Measurements from ENCODE around the gene RTN3. TPM values are rescaled to one million over a fixed set of nuclear protein-coding genes. Genes with fewer than 3 reads are reported as not detected.
A peak's percentile ranks its signal among the peaks of the same experiment; 100 is the strongest.

RTN3 gene
- total and polyA plus RNA-seq, 9 of the 15 experiments (the other 6 are each of a cell fraction or from before 2014, with no cell fraction given) = 41.6 to 169 (median 93.5) TPM

- TF ChIP-seq UBTF (IDR thresholded peaks at IDR 0.05; ENCODE audit: borderline replicate concordance in 1 of 2, low read depth in 2 of 2, low read length in 2 of 2) (peak; percentile 69 to 77; a peak in 2 of 4 replicates), PPARD (CRISPR knock-in tag; IDR thresholded peaks at IDR 0.05) (no peak), ZNF3 (CRISPR knock-in tag; IDR thresholded peaks at IDR 0.05) (no peak), BHLHE40 (IDR thresholded peaks at IDR 0.05; ENCODE audit: low read length) (0 out of 2 replicates have a peak, but pooled peaks have one; percentile 66), NCOA2 (IDR thresholded peaks at IDR 0.05; ENCODE audit: partially characterized antibody in 2 of 2) (no peak), VEZF1 (CRISPR knock-in tag; IDR thresholded peaks at IDR 0.05) (peak; percentile 81), ELF1 (tag; IDR thresholded peaks at IDR 0.05) (no peak), CBFB (CRISPR knock-in tag; IDR thresholded peaks at IDR 0.05) (no peak), NFATC3 (IDR thresholded peaks at IDR 0.05) (no peak), CBX3 (IDR thresholded peaks at IDR 0.05; ENCODE audit: borderline replicate concordance in 1 of 2, low read length in 2 of 2) (no peak), ZNF217 (CRISPR knock-in tag; IDR thresholded peaks at IDR 0.05) (no peak), RBBP5 (IDR thresholded peaks at IDR 0.05; ENCODE audit: borderline replicate concordance, insufficient read depth, low read length, poor library complexity, severe bottlenecking) (peak; percentile 79), HCFC1 (IDR thresholded peaks at IDR 0.05; ENCODE audit: low read depth, low read length) (0 out of 2 replicates have a peak, but pooled peaks have one; percentile 8), ZNF551 (CRISPR knock-in tag; IDR thresholded peaks at IDR 0.05) (no peak)
- TF ChIP-seq, protein P1, sequence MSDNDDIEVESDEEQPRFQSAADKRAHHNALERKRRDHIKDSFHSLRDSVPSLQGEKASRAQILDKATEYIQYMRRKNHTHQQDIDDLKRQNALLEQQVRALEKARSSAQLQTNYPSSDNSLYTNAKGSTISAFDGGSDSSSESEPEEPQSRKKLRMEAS (CRISPR knock-in tag; IDR thresholded peaks at IDR 0.05) = peak; percentile 56; the same call in 1 of the 2 replicates
- TF ChIP-seq, protein P2, sequence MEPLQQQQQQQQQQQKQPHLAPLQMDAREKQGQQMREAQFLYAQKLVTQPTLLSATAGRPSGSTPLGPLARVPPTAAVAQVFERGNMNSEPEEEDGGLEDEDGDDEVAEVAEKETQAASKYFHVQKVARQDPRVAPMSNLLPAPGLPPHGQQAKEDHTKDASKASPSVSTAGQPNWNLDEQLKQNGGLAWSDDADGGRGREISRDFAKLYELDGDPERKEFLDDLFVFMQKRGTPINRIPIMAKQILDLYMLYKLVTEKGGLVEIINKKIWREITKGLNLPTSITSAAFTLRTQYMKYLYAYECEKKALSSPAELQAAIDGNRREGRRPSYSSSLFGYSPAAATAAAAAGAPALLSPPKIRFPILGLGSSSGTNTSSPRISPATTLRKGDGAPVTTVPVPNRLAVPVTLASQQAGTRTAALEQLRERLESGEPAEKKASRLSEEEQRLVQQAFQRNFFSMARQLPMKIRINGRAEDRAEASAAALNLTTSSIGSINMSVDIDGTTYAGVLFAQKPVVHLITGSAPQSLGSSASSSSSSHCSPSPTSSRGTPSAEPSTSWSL (CRISPR knock-in tag; IDR thresholded peaks at IDR 0.05; ENCODE audit: borderline replicate concordance) = no peak
- TF ChIP-seq, protein P3, sequence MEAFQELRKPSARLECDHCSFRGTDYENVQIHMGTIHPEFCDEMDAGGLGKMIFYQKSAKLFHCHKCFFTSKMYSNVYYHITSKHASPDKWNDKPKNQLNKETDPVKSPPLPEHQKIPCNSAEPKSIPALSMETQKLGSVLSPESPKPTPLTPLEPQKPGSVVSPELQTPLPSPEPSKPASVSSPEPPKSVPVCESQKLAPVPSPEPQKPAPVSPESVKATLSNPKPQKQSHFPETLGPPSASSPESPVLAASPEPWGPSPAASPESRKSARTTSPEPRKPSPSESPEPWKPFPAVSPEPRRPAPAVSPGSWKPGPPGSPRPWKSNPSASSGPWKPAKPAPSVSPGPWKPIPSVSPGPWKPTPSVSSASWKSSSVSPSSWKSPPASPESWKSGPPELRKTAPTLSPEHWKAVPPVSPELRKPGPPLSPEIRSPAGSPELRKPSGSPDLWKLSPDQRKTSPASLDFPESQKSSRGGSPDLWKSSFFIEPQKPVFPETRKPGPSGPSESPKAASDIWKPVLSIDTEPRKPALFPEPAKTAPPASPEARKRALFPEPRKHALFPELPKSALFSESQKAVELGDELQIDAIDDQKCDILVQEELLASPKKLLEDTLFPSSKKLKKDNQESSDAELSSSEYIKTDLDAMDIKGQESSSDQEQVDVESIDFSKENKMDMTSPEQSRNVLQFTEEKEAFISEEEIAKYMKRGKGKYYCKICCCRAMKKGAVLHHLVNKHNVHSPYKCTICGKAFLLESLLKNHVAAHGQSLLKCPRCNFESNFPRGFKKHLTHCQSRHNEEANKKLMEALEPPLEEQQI (IDR thresholded peaks at IDR 0.05) = no peak
Observed at GRCh38 chr11:63681321-63682065, at the start of gene RTN3 (continued).

All from K562 (cell line).